AML-193 (cell line): ENCODE measurements around the gene BHLHE41.
A peak's percentile ranks its signal among the peaks of the same experiment; 100 is the strongest.

Experiments
- DNase-seq, 2 experiments: peaks; one replicate each; lab custom pipeline; 2025; lab: John Stamatoyannopoulos, UW

BHLHE41 gene

DNA sequence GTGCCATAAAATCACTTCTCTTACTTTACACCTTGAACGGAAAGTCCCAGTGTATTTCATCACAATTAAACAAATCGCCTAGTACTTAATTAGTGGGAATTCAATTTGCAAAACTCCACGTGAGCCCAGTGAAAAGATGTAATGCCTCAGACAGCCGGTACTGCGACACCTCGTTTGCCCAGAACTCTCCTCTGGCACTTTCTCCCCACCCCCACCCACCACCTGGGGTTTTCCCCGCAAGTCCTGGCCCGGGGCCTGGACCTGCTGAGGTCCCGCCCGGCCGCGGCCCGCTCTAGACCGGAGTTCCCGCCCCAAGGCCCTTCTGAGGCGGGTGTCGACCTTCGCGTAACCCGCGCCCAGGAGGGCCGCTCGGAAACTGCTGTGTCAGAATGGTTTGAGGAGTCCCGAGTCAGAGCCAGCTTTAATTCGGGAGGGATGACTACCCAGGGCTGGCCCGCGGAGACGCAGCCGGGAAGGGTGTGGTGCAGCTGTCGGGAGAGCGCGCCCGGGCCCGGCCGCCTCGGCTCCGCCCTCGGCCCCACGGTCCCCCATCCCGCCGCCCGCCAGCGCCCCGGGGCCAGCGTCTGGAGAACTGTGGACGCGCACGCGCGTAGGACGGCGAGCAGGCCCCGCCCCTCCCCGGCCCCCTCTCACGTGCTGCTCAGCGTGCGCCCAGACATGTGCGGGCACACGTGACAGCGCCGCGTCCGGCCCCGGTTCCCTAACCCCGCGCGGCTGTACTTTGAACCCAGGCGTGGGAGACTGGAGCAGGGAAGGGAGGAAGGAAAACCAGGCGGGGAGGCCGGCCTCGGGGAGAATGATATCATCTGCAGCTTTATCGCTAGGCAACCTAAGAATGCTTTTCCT is 10.8 kb downstream of the BHLHE41 start:
- DNase-seq: peak; percentile 72 to 80

DNA sequence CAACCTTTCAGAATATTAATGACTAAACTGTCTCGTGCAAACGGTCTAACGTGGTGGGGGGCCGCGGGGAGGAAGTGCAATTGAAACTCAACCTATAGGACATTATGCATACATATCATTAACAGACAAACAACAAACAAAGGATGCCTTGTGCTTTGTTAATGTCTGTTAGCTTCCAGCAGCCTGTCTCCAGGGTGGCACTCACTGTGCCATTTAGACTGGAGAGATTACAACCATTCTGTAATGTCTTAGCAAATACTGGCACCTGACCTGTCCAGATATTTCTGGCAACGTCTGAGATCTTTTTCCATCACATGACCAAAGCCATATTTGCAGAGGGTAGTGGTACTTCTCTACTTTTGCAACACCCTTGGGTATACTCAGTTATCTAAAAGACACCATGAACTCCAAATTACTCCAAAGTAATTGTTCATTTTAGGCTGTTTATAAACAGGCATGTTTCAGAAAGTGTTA is 11.6 kb downstream of the BHLHE41 start:
- DNase-seq: peak; percentile 19 to 28

DNA sequence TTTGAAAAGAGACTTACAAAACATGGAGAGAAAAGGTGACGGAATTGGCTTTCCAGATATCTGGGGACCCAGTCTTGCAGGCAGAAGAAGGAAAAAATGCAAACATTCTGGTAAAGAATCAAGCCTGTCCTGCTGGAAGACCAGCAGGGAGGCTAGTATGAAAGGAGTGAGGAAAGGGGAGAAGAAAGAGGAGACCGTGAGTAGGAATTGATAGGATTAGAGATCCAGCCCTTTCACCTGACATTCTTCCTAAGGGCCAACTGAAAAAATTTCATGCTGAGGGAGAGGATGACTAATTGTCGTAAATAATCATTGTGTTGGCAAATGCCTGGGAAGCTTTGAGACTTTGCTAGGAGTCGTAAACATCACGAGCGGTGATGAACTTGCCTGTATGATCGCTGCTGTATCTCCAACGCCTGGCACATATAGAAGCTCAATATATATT is 12.1 kb downstream of the BHLHE41 start:
- no peak for DNase-seq

DNA sequence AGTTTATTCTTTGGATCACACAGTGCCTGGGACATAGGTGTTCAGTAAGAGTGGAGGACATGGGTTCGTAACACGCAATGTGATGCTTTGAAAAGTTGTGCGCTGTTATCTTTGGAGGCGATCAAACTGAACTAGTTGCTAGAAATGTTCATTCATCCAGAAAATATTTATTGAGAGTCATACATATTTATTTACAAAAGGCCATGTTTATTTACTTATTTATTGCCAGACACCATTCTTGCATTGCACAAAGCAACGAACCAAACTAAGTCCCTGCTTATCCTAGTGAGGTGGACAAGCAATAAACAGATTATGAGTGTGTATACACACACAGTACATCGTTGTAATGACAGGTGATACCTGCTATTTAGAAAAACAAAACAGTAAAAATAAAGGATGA is 12.6 kb downstream of the BHLHE41 start:
- no peak for DNase-seq

DNA sequence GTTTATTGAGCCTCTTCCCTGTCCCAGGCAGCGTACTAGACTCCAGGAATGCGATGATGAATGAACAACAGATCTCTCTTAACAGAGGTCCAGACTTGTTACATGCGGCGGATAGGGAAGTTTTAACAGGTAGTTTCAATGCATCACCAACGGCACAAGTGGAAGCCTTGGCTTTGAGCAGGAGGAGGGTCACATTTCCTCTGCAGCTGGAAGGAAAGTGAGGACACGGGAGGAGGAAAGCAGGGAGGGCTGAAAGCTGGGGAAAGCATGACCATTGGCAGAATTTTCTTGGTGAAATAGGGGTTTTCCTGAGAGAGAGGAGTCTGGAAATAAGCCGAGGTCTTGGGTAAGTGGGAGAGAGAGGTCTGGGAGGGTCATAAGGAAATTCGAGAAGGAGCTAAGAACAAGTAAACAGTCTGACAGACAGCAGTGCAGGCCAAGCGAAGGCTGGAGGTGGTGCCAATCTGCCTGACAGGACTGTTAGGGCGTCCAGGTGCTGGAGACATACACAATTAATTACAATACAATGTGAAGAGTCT is 15.4 kb downstream of the BHLHE41 start:
- DNase-seq: no peak

DNA sequence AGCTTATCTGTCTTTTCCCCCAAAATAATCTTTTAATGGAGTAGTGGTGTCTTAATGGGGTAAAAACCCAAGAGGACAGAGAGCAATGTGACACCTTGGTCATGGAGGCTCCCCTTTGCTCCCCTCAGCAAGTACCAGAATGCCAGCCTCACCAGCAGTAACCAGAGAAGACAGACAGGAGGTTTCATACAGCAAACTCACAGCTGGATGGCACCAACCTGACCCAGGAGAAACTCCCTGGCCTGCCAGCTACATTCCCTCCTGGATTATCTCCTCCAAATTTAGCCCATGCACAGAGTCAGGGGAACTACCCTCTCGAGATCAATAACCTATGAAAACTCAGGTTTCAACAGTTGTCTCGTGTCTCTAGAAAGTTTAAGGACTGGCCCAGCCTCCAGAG is 15.9 kb downstream of the BHLHE41 start:
- DNase-seq: no peak

DNA sequence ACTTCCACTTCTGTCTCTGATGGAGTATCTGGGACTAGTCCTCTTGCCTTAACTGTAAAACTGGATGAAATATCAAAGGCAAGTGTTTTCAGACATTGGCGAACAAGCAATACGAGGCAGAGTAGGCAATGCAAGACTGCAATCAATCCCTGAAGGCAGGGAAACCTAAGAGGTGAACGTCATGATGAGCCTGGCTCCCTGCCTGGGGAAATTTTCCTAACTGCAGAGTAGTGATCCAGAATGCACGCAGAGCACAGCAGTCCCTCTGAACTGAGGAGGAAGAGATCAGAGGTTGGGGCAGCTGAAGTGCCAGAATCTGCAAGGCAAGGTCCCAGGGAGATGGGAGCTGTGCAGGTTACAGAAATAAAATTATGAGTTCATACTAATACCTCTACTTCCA is 18.5 kb downstream of the BHLHE41 start:
- DNase-seq: no peak

DNA sequence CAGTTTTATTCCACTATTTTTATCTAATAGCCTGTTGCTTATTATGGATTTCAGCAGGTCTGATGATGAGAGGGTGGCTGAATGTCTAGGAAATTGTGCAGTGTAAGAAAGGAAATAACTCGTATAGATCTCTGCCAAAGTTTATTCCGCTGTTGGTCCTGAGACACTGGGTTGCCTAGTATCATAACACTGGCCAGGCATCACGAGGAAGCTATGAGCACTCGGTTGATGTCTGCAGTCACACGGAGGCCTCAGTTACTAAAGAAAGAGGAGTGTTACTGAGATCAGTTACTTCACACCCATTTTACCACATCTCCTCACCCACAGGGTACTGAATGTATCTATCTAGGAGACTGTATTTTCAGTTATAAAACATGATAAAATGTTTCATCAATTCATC is 21.9 kb downstream of the BHLHE41 start:
- no peak for DNase-seq

DNA sequence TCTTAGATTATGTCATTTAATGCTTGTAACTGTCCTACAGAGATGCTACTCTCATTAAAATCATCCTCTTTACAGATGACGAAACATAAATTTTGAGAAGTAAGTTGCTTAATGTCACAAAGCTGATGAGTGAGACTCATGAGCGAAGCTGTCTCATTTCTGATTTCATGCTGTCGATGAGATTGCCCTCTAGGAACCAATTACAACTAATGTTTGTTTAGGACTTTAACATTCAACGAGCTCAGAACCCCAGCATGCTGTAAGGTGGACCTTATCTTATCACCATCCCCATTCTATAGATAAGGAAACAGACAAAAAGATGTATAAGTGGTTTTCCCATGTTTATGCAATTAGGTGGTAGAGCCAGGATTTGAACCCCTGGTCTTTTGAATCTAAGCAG is 23.1 kb downstream of the BHLHE41 start:
- peak in 1 of 2 experiments; percentile 4 for DNase-seq

DNA sequence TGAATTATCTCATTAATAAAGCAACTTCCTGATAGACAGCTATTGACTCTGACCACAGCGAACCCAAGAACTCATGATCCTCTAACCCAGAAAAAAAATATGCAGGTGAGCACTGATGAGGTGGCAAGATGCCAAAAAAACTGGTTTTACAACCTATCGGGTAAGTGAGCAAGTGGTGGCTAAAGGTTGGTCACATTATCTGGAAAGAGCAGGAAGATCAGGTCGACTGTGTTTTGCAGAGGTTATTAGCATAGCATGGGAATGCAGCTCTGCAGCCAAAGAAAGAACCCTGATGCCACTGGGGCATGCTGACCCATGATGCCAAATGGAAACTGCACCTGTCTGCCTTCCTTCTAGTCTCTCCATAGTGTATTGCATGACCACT is 23.5 kb downstream of the BHLHE41 start:
- no peak for DNase-seq

DNA sequence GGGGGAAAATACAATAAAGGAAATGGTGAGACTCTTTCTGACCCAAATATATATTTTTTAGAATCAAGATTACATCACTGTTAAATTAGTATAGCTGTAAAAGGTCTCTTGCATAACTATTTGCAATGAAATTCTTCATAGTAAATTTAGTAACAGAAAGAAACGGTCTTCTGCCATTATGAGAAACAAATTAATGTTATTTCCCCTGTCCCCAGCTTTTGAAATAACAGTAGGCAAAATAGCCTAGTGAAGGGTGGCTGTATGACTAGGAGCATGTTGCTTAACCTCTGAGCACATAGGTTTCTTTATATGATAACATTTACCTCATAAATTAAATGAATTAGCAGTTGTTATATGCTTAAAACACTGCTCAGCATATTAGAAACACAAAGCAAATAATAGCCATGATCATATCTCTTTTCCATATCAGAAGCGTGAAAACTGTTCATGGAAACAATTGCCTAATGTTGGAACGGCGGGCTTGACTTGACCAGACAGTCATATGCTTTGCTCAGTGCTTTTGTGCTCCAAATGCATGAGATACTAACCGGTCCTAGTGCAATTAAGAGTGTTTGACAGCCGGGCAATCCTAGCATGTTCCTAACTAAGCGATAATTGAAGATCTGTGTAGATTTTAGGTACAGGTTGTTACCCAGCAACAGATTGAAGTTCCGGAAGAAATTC is 24.0 kb downstream of the BHLHE41 start:
- peak in 1 of 2 experiments; percentile 6 for DNase-seq

DNA sequence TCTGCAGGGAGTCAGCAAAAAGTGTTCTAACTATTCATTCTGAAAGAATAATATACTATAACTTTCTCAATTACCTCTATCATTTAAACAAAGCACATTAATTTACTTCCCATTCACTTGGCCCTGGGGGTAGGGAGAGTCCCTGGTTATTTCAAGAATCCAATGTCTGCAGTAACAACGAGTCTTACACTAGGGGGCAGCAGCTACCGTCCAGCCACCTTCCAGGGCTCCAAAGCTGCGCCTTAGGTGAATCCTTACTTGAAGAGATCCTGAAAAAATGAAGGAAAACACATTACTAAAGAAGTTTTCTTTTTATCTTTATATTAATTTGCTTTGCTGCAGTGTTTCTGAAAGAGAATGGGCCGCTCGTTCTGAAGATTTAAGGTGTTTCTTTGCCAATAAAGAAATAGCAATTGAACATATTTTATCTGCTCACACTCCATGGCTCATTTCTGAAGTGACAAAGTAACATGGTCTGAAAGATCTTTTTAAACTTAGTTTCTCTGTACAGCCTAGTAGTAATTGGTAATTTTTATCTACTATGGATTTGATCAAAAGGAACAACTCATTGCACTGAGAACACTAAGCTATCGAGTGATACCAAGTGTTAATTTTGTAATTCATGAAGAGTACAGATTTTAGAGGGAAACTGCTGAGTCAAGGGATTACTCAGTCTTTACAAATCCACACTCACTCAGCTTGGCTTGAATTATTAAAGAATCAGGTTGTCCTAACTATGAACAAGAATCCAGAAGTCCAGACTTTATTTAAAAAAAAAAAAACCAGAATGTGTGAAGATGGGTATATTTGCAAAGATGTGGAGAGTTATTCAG is 27.6 kb downstream of the BHLHE41 start:
- DNase-seq: peak; percentile 56 to 65

DNA sequence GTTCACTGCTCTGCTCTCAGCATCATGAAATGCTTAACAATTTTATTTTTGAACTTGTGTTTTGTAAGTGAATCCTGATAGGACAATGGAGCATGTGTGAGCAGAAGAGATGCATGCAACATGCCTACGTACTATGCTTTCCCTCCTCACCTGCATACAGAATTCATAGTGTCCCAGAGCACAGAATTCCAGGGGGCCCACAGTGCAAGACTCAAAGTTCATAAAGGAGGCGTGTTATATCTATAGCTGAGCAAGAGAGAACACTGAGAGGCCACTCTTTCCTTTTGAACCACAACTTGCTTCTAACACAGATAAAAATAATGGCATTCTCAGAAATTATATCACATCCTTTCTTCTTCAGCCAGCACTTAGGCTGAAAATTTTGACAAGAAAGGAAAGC is 28.8 kb downstream of the BHLHE41 start:
- DNase-seq: no peak

DNA sequence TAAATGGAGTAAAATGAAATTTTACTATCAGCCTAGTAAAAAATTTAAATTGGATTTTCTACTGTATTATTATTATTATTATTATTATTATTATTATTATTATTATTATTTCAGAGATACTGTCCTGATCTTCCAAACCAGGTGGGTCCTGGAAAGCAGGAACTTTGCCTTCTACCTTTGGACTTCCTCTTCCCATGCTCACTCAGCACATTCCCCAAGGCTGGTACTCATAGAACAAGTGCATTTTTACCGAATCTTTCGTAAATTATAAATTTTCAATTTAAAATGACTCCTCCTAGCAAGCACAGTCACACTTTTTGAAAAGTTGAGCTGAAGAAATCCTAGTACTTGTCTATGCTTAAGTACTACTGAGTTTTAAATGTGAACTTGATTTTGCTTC is 29.7 kb downstream of the BHLHE41 start:
- DNase-seq: no peak

DNA sequence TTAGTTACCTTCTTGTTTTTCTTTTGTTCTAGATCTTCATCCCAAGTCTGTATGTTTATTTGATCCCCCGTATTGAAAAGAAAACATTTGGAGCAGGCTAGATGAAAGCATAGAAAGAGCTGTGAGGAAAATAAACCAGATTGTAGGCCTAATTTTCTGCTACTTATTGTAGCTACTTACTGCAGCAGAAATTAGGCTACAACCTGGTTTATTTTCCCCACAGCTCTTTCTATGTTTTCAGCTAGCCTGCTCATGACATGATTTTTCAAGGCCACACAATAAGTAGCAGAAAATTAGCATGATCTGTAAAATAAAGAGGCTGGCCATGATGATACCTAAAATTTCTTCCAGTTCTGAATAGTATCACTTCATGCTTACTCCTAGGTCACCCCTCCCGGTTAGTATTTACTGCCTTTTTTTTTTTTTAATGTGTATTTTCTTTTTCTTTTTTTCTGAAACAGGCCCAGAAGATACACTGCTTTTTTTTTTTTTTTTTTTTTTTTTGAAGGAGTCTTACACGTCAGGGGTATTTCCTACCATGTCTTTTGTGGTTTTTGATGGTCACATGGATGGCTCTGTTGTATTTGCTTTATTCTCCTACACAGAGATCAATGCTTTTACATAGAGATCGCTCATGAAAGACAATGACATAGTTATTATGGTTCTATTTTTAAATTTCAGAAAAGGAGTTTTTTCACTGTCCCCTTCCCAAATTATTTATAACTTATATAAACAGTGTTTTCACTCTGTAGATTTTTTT is 32.3 kb downstream of the BHLHE41 start:
- no peak for DNase-seq

DNA sequence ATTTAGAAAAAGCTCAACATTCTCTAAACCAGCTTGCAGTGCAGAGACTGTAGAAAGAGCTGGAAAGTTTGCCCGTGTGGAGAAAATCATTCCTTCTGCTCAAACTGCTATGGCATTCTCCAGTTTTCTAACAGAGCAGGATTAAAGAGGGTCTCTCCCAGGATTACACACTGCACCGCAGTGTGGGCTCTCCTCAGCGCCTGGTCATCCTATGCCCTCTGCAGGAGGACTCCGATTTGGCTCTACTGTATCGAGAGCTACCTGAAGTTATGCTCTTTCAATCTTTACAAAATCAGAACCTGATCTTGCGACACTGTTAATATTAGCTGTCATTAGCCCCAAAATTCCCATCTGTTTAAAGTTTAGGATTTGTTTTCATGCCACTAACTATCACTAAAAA is 33.0 kb downstream of the BHLHE41 start:
- DNase-seq: no peak

DNA sequence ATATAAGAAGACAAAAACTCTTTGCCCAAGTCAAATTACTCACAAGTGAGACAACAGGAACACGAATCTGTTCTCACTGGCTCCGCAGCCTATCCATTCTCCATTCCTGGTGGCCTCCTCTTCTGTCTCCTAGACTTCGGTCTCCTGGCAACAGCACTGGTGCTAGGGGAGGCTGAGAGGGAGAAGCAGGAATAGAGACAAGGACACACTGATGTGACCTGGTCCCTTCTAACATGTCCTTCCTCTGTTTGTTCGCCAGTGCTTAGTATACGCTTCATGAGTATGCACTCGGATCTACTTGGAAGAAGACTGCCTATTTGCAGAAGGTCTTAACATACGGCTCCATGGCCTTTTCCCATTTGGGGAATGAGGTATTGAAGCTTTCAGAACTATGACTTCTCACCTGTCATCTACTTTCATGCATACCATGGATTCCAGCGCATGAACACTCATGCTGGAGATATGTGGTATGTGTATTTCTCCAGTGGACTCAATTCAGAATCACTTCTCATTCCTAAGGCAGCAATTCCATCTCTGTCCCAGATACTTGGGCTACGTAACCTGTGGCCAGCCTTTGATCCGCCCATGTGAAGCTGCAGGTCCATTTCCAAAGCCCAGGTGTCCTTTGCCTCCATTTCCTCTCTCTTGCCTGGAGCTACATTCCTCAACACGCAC is 33.9 kb downstream of the BHLHE41 start:
- DNase-seq: no peak

DNA sequence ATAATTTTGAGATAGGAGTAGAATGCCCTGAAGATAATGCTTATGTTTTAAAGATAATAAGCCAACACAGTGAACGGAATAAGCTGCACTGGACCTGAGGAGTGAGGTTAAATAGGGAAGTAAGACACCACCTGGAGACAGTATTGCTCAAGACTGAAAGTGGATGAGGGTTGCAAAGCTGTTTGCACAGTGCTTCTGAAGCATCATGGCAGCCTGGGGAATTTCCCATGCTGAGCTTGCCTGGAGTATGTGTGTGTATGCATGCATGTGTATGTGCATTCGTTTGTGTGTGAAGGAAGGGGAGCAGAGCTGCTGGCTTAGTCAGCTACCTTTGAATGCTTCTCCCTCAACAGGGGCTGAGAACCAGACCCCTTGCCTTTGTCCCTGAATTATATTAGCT is 35.8 kb downstream of the BHLHE41 start:
- no peak for DNase-seq

DNA sequence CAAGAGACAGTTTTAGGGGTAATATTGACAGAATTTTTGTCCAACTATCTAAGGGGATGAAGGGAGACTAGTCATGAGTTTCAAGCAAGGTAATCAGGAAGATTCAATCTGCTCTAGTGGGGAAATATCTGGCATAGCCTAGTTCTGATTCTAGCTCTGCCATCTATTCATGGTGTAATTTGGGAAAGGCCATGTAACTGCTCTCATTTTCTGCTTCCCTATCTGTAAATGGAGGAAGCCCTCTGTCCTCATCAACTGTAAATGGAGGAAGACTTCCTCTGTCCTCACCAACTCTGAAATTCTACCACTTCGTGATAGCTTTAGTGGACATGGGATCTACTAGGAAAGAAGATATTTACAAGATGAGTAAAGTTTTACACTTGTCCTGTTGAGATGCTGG is 37.9 kb downstream of the BHLHE41 start:
- no peak for DNase-seq

DNA sequence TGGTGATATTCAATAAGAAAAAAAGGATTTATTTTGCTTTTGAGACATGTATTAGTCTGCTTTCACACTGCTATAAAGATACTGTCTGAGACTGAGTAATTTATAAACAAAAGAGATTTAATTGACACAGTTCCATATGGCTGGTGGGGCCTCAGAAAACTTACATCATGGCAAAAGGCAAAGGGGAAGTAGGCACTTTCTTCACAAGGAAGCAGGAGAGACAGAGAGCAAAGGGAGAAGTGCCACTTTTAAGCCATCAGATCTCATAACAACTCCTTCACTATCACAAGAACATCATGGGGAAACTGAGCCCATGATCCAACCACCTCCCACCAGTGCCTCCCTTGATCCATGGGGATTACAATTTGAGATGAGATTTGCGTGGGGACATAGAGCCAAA is 43.9 kb downstream of the BHLHE41 start:
- DNase-seq: peak; percentile 54 to 60
